ENCODE data around the gene HTT-AS. TPM values are rescaled to one million over a fixed set of nuclear protein-coding genes. Genes with fewer than 3 reads are reported as not detected.
"Not testable (repeated sequence)": the region's sequence is repeated elsewhere in the genome, so short reads cannot be mapped to it uniquely, and the experiment has no call there.

Gene HTT-AS
- total and polyA plus RNA-seq, 8 donors: not detected

DNA sequence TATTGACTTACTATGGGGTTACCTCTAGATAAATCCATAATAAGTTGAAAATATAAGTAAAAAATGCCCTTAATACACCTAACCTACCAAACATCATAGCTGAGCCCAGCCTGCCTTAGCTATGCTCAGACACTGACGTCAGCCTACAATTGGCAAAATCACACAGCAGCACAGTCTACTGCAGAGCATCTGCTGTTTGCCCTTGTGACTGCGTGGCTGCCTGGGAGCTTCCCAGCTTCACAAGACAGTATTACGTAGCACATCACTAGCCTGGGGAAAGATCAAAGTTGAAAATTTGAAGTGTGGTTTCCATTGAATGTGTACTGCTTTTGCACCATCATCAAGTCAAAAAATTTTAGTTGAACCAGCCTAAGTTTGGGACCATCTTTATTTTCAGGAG is 8.8 kb downstream of the HTT-AS start:
- H3K9me3 ChIP-seq: no peaks in the 10 kb centered on the region
- H3K4me1 ChIP-seq: no peaks in the 10 kb centered on the region
- H3K27ac ChIP-seq: no peak overlapping the region
- intact Hi-C loops (cut with DNase I; ENCODE audit: low total_unique reads): no loop called here
- no peak overlapping the region for H3K4me3 ChIP-seq
- WGBS, 5 donors: 79 to 86% (median 82%) methylated on average over 3 of the region's 3 CpGs
- H3K27me3 ChIP-seq: no peaks in the 10 kb centered on the region
- TF ChIP-seq POLR2A (IDR thresholded peaks at IDR 0.05): no peak
- TF ChIP-seq, protein P1, sequence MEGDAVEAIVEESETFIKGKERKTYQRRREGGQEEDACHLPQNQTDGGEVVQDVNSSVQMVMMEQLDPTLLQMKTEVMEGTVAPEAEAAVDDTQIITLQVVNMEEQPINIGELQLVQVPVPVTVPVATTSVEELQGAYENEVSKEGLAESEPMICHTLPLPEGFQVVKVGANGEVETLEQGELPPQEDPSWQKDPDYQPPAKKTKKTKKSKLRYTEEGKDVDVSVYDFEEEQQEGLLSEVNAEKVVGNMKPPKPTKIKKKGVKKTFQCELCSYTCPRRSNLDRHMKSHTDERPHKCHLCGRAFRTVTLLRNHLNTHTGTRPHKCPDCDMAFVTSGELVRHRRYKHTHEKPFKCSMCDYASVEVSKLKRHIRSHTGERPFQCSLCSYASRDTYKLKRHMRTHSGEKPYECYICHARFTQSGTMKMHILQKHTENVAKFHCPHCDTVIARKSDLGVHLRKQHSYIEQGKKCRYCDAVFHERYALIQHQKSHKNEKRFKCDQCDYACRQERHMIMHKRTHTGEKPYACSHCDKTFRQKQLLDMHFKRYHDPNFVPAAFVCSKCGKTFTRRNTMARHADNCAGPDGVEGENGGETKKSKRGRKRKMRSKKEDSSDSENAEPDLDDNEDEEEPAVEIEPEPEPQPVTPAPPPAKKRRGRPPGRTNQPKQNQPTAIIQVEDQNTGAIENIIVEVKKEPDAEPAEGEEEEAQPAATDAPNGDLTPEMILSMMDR (IDR thresholded peaks at IDR 0.05): no peak
- no peaks in the 10 kb centered on the region for H3K36me3 ChIP-seq
- no peak for DNase-seq

DNA sequence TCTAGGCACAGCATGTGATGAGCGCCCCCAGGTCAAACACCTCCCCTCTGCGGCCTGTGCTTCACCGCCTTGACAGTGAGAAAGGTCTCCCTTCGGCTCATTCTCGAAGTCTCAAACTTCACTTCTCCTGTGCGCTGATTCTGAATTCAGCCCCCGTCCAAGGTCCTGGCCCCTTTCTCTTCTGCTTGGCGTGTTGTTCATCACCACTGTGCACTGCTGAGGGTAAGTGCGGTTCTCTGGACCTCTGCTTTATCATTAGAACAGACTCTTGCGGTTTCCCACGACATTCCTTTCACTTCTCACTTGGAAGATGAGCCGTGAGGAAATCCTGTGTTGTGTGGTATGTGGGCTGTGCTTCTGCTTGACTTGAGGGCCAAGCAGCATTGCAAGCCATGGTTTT is 11.9 kb downstream of the HTT-AS start:
- H3K27me3 ChIP-seq: no peaks in the 10 kb centered on the region
- H3K36me3 ChIP-seq: no peaks in the 10 kb centered on the region
- no peak for DNase-seq
- no peak for TF ChIP-seq POLR2A (IDR thresholded peaks at IDR 0.05)
- no peaks in the 10 kb centered on the region for H3K4me1 ChIP-seq
- H3K4me3 ChIP-seq: no peak overlapping the region
- H3K9me3 ChIP-seq: no peaks in the 10 kb centered on the region
- WGBS, 5 donors: 88 to 95% (median 89%) methylated on average over 12 of the region's 12 CpGs
- no peak overlapping the region for H3K27ac ChIP-seq
- intact Hi-C loops (cut with DNase I; ENCODE audit: low total_unique reads): no loop called here

DNA sequence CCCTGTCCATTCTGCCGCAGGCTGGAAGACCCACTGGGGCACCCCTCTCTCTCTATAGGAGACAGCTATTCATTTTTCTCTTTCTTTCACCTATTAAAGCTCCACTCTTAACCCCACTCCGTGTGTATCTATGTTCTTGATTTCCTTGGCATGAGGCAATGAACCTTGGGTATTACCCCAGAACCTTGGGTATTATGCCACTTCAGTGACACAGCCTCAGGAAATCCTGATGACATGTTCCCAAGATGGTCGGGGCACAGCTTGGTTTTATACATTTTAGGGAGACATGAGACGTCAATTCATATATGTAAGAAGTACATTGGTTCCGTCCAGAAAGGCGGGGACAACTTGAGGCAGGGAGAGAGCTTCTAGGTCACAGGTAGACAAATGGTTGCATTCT is 13.4 kb downstream of the HTT-AS start:
- Histone ChIP-seq H3K9me3 (peaks cover 0 to 5% (median 0%) of the 10 kb centered on the region in 4 donors), H3K27me3 (no peaks in the 10 kb centered on the region), H3K4me3 (no peak overlapping the region), H3K4me1 (no peaks in the 10 kb centered on the region), H3K36me3 (no peaks in the 10 kb centered on the region), H3K27ac (no peak overlapping the region)
- TF ChIP-seq POLR2A (IDR thresholded peaks at IDR 0.05) (no peak), POLR2AphosphoS5 (IDR thresholded peaks at IDR 0.05) (no peak), EP300 (IDR thresholded peaks at IDR 0.05) (no peak)
- TF ChIP-seq, protein P1 (IDR thresholded peaks at IDR 0.05): no peak
- intact Hi-C loops (cut with DNase I; ENCODE audit: low total_unique reads): no loop called here
- 75 to 93% (median 89%) methylated on average over 6 of the region's 6 CpGs for WGBS, 5 donors
- no peak for DNase-seq

DNA sequence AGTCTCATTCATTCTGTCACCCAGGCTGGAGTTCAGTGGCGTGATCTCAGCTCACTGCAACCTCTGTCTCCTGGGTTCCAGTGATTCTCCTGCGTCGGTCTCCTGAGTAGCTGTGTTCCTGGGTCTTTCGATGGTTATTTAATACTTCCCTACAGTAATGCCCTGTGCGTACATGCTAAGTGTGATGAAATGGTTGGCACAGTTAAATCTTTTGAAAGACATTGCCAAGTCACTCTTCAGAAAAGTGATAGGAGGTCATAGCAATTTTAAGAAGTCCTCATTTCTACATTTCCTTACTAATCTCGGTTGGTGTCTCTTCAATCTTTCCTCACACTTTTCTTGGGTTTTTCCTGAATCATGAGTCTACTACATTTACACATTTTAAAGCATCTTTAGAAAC is 14.4 kb downstream of the HTT-AS start:
- intact Hi-C loops (cut with DNase I; ENCODE audit: low total_unique reads): no loop called here
- TF ChIP-seq EP300 (IDR thresholded peaks at IDR 0.05) (no peak), POLR2AphosphoS5 (IDR thresholded peaks at IDR 0.05) (no peak)
- Histone ChIP-seq H3K27ac (no peak overlapping the region), H3K27me3 (no peaks in the 10 kb centered on the region), H3K4me1 (no peaks in the 10 kb centered on the region), H3K4me3 (no peak overlapping the region), H3K9me3 (peaks cover 0 to 14% (median 0%) of the 10 kb centered on the region in 4 donors), H3K36me3 (no peaks in the 10 kb centered on the region)
- WGBS, 5 donors: 80 to 93% (median 91%) methylated on average over 6 of the region's 6 CpGs
- DNase-seq: no peak

DNA sequence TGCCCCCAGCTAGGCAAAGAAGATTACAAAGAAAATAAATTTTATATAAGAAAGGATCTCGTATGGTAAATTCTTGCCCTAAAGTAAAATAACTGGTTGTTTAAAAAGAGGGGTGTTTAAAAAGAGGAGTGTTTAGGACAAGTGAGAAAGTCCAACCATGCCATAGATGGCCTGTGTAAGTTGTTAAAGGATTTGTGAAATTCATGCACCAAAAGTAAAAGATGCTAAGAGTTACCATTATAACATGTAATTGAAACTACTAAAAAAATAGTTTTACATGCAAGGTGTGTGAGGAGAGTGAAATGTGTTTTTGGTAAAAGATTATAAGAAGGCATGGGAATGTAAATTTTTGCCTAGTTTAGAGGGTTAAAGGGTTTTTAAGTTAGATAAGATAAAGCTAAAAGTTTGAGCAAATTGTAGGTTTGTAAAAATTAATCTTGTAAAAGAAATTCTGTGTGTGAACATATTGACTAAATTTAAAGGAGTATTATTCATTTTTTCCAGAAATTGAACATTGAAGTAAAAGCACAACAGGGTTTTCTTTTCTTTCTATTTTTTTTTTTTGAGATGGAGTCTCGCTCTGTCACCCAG is 20.1 kb downstream of the HTT-AS start:
- H3K27ac ChIP-seq: no peak overlapping the region
- no peaks in the 10 kb centered on the region for H3K4me1 ChIP-seq
- intact Hi-C loops (cut with DNase I; ENCODE audit: low total_unique reads): no loop called here

DNA sequence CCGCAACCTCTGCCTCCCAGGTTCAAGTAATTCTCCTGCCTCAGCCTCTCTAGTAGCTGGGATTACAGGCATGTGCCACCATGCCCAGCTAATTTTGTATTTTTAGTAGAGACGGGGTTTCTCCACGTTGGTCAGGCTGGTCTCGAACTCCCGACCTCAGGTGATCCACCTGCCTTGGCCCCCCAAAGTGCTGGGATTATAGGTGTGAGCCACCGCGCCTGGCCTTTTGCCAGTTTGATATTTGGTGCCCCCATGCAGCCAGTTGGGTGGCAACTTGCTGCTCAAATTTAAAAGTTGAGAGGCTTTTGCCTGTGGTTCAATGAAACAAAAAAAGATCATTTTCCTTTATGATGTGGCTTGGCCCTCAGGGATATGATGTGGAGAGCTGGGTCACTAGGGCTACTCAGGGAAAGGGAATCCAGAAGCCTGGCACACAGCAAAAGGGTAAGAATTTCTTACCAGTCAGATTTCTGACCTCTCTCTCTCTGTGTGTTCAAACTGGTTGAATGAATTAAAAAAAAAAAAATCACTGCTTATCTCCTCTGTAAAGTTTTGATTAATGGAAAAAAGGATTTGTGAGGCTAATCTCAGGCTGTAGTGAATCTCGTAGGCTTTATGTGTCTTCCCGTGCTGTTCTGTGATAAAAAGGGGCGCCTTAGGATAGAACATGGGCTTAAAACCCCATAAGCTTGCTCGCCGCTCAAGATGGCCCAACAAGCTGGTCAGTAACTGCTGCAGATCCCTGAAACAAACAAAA is 23.0 kb downstream of the HTT-AS start:
- intact Hi-C loops (cut with DNase I; ENCODE audit: low total_unique reads); H3K36me3 ChIP-seq; DNase-seq; H3K27me3 ChIP-seq; H3K4me3 ChIP-seq; H3K4me1 ChIP-seq; H3K27ac ChIP-seq: not testable (repeated sequence)
- H3K9me3 ChIP-seq: peaks cover 0 to 18% (median 0%) of the 10 kb centered on the region in 4 donors
- WGBS, 5 donors: 77 to 87% (median 84%) methylated on average over 10 to 12 of the region's 12 CpGs

More for the DNA sequence above, 20.1 kb downstream of the HTT-AS start:
- H3K4me3 ChIP-seq: no peak overlapping the region
- DNase-seq: no peak
- no peaks in the 10 kb centered on the region for H3K27me3 ChIP-seq
- TF ChIP-seq, protein P1 (IDR thresholded peaks at IDR 0.05): no peak
- TF ChIP-seq EP300 (IDR thresholded peaks at IDR 0.05): no peak
- TF ChIP-seq POLR2AphosphoS5 (IDR thresholded peaks at IDR 0.05): no peak
- TF ChIP-seq POLR2A (IDR thresholded peaks at IDR 0.05): no peak
- H3K9me3 ChIP-seq: peaks cover 0 to 19% (median 0%) of the 10 kb centered on the region in 4 donors
- H3K36me3 ChIP-seq: no peaks in the 10 kb centered on the region
- WGBS, 5 donors: 90 to 98% (median 98%) methylated on average over 2 of the region's 2 CpGs

Measured in stomach (tissue), 9 donors.